Loucy (cell line): ENCODE data around the gene PACRG.

Experiments used
- CTCF ChIP-seq: fragments of 200-600 bp; sonication (generic); conservative IDR thresholded peaks from 2 replicates; pipeline ENCODE4 v1.5.1; 2014; ENCODE audit warnings: mild to moderate bottlenecking, antibody characterized with exemption, low read length
- EZH2phosphoT487 ChIP-seq: fragments of 200-600 bp; IDR thresholded peaks from 2 replicates; pipeline ENCODE4 v1.6.1; 2018; ENCODE audit warnings: antibody characterized with exemption, mild to moderate bottlenecking, moderate library complexity, borderline replicate concordance

GRCh38 chr6:163085426-163085825 lies 357.7 kb downstream of the PACRG start:
- TF ChIP-seq CTCF: no peak
- no peak for TF ChIP-seq EZH2phosphoT487
